Keratinocyte (primary cell): ENCODE data around the gene MBTD1. TPM values are rescaled to one million over a fixed set of nuclear protein-coding genes. Genes with fewer than 3 reads are reported as not detected.

Experiments used
- DNase-seq: peaks from one replicate; pipeline ENCODE4 v3.0.0-alpha.2; 2011; ENCODE audit warnings: low read depth, missing footprints, low spot score
- FAIRE-seq: peaks from 2 replicates; lab custom pipeline; 2011; peaks lifted over from hg19 to GRCh38; lab: Jason Lieb, UNC
- H2AFZ ChIP-seq: 2 replicates; pipeline ENCODE4 v1.6.0; 2012; ENCODE audit warnings: low read length, control low read depth, inconsistent platforms; ENCODE audit not compliant: control insufficient read depth
- H3K27ac ChIP-seq: 2 replicates; pipeline ENCODE4 v1.5.1; 2011; ENCODE audit warnings: low read length; ENCODE audit not compliant: control insufficient read depth, insufficient read depth
- H3K27me3 ChIP-seq: 3 replicates; pipeline ENCODE4 v1.6.0; 2011; ENCODE audit warnings: low read length; ENCODE audit not compliant: control insufficient read depth, insufficient read depth; ENCODE audit errors: extremely low read depth
- H3K36me3 ChIP-seq, 2 experiments: 2 replicates in 1 of 2; 3 replicates in 1 of 2; pipeline ENCODE4 v1.5.1; 2011; ENCODE audit warnings: low read length in 2 of 2, mild to moderate bottlenecking in 1 of 2; ENCODE audit not compliant: control insufficient read depth in 2 of 2, insufficient read depth in 2 of 2; ENCODE audit errors: extremely low read depth in 1 of 2
- H3K4me1 ChIP-seq: 3 replicates; pipeline ENCODE4 v1.5.1; 2011; ENCODE audit warnings: low read length; ENCODE audit not compliant: control insufficient read depth, insufficient read depth; ENCODE audit errors: extremely low read depth
- H3K4me2 ChIP-seq: 3 replicates; pipeline ENCODE4 v1.6.0; 2011; ENCODE audit warnings: low read depth, low read length; ENCODE audit not compliant: control insufficient read depth, insufficient read depth; ENCODE audit errors: extremely low read depth
- H3K4me3 ChIP-seq, 3 experiments: fragments of 200-600 bp in 1 of 3; sonication (generic) in 1 of 3; 2 replicates in 2 of 3; 3 replicates in 1 of 3; pipeline ENCODE4 v1.5.1; 2011 to 2016; ENCODE audit warnings: low read length in 3 of 3, mild to moderate bottlenecking in 3 of 3, control low read depth in 2 of 3, inconsistent platforms in 1 of 3, low read depth in 1 of 3, mixed read lengths in 1 of 3, mixed run types in 1 of 3, moderate library complexity in 1 of 3; ENCODE audit not compliant: control insufficient read depth in 2 of 3, insufficient read depth in 2 of 3; ENCODE audit errors: extremely low read depth in 1 of 3
- H3K79me2 ChIP-seq: 2 replicates; pipeline ENCODE4 v1.6.0; 2012; ENCODE audit warnings: low read length; ENCODE audit not compliant: control insufficient read depth, insufficient read depth
- H3K9ac ChIP-seq: 3 replicates; pipeline ENCODE4 v1.6.0; 2011; ENCODE audit warnings: low read length; ENCODE audit not compliant: control insufficient read depth, insufficient read depth; ENCODE audit errors: extremely low read depth
- H3K9me1 ChIP-seq: 3 replicates; pipeline ENCODE4 v1.6.0; 2011; ENCODE audit warnings: low read length; ENCODE audit not compliant: control insufficient read depth, insufficient read depth; ENCODE audit errors: extremely low read depth
- H3K9me3 ChIP-seq: 2 replicates; pipeline ENCODE4 v1.5.1; 2012; ENCODE audit warnings: low read depth, low read length; ENCODE audit not compliant: control insufficient read depth
- H4K20me1 ChIP-seq: 3 replicates; pipeline ENCODE4 v1.6.0; 2011; ENCODE audit warnings: low read length; ENCODE audit not compliant: control insufficient read depth, insufficient read depth; ENCODE audit errors: extremely low read depth
- CTCF ChIP-seq, 3 experiments: IDR thresholded peaks in 1 of 3; conservative IDR thresholded peaks in 1 of 3; optimal IDR thresholded peaks in 1 of 3; 2 replicates in 2 of 3; 3 replicates in 1 of 3; pipeline versions ENCODE3 to v1.5.1; 2011; ENCODE audit warnings: low read length in 3 of 3, mild to moderate bottlenecking in 3 of 3, moderate library complexity in 2 of 3, control low read depth in 1 of 3, inconsistent platforms in 1 of 3; ENCODE audit not compliant: insufficient read depth in 2 of 3; ENCODE audit errors: extremely low read depth in 1 of 3
- EZH2 ChIP-seq: IDR thresholded peaks from one replicate; pipeline ENCODE4 v1.6.1; 2012; ENCODE audit warnings: inconsistent platforms, mild to moderate bottlenecking, low read length, moderate library complexity
- dilution Hi-C: fragments of 300-500 bp; cut with MboI; formaldehyde crosslinking; loops from one replicate; pipeline ENCODE4 v1.7.0; 2020; ENCODE audit warnings: low sequenced_read_pairs; ENCODE audit not compliant: extremely low pct_ligation_motif_present
- polyA plus RNA-seq, 5 experiments: library from polyadenylated mRNA; depleted of rRNA in 3 of 5; stranded (reverse) in 3 of 5; stranded (forward) in 1 of 5; unstranded in 1 of 5; fragments of >200 nt; gene quantifications; 1 replicate in 1 of 5; 2 replicates in 3 of 5; 3 replicates in 1 of 5; pipeline versions ENCODE4 v1.2.1 to v1.2.3, GENCODE V29; 2011 to 2012; ENCODE audit warnings: missing spikeins in 2 of 5, low read depth in 1 of 5, low replicate concordance in 1 of 5

MBTD1 gene
- polyA plus RNA-seq, 1 donor (not counting 4 experiments of a cell fraction or from before 2014, with no cell fraction given), result 7.0 TPM

- no peak overlapping the region for H3K4me3 ChIP-seq
- dilution Hi-C loops, result no loop called here
- no peak overlapping the region for H3K9ac ChIP-seq
- no peak overlapping the region for H3K27ac ChIP-seq
- no peak for TF ChIP-seq CTCF (optimal IDR thresholded peaks at IDR 0.05 in 1 of 3, IDR thresholded peaks at IDR 0.05 in 1 of 3, conservative IDR thresholded peaks at IDR 0.05 in 1 of 3; ENCODE audit: extremely low read depth in 1 of 3, insufficient read depth in 2 of 3, low read length in 3 of 3)
- no peak for TF ChIP-seq EZH2
- no peak overlapping the region for H3K4me2 ChIP-seq
- H3K9me3 ChIP-seq, result no peaks in the 10 kb centered on the region
- no peaks in the 10 kb centered on the region for H3K27me3 ChIP-seq
- H2AFZ ChIP-seq, result no peak overlapping the region
- H3K79me2 ChIP-seq, result peaks cover 2% of the 10 kb centered on the region
- FAIRE-seq, result no peak
- H3K9me1 ChIP-seq, result no peaks in the 10 kb centered on the region
- no peaks in the 10 kb centered on the region for H4K20me1 ChIP-seq
- no peaks in the 10 kb centered on the region for H3K36me3 ChIP-seq
- no peaks in the 10 kb centered on the region for H3K4me1 ChIP-seq
- no peak for DNase-seq
These were observed 15.8 kb downstream of the MBTD1 start for GRCh38 chr17:51244041-51244440.

GRCh38 chr17:51240275-51240674, 19.6 kb downstream of the MBTD1 start:
- Histone ChIP-seq H3K36me3 (no peaks in the 10 kb centered on the region), H3K9me1 (no peaks in the 10 kb centered on the region), H3K4me2 (no peak overlapping the region), H3K9ac (no peak overlapping the region), H2AFZ (no peak overlapping the region), H3K4me3 (no peak overlapping the region), H4K20me1 (no peaks in the 10 kb centered on the region), H3K27me3 (no peaks in the 10 kb centered on the region), H3K27ac (no peak overlapping the region), H3K4me1 (peaks cover 6% of the 10 kb centered on the region), H3K79me2 (peaks cover 15% of the 10 kb centered on the region), H3K9me3 (no peaks in the 10 kb centered on the region)
- DNase-seq (no peak), FAIRE-seq (no peak)
- dilution Hi-C loops, result no loop called here
- TF ChIP-seq CTCF (optimal IDR thresholded peaks at IDR 0.05 in 1 of 3, IDR thresholded peaks at IDR 0.05 in 1 of 3, conservative IDR thresholded peaks at IDR 0.05 in 1 of 3; ENCODE audit: extremely low read depth in 1 of 3, insufficient read depth in 2 of 3, low read length in 3 of 3) (no peak), EZH2 (no peak)
